NAMALWA (cell line): Measurements from ENCODE around the gene HK2.

Experiments
- DNase-seq: peaks from one replicate; pipeline ENCODE4 v3.0.0-alpha.2; 2015; ENCODE audit warnings: low spot score

Gene HK2

DNA sequence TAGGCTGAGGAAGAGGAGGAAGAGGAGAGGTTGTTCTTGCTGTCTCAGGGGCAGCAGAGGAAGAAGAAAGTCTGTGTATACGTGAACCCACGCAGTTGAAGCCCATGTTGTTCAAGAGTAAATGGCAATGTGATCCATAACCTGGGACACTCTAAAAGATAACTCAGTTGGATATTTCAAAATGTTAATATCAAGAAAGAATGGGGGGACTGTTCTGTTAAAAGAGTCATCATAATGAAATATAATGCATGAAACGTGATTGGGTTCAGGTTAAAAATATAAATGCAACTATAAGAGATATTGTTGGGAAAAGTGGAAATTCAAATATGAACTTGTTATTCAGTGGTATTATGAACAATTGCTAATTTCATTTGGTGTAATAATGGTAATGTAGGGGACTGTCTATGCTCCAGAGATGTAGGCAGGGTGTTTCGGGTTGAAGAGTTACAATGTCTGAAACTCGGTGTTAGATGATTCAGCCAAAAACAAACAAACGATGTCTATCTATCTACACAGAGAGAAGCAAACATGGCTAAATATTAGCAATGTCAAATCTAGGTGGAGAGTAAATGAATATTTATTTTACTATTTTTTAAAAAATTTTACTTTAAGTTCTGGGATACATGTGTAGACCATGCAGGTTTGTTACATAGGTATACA, 103.4 kb downstream of the HK2 start:
- no peak for DNase-seq

GRCh38 chr2:74938264-74938663, 104.3 kb downstream of the HK2 start:
- DNase-seq: no peak

GRCh38 chr2:74939919-74940812, 106.2 kb downstream of the HK2 start:
- no peak for DNase-seq

DNA sequence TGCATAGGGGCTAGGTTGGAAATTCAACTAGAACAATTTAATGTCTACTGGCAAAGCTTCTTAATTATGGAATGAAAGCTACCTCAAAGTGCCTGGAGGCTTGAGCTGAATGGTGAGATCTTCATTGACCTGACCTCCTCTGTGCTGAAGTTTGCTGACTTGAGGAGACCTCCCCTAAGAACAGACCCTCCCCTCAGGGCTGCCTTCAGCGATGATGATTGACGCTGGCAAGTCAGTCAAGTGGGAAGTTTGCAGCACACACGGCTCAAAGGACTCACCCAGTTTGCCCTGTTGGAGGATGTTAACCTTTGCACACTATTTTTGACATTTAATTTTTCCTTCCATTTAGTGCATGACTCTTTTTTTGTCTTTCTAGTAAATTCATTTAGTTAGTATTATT, 107.4 kb downstream of the HK2 start:
- no peak for DNase-seq

DNA sequence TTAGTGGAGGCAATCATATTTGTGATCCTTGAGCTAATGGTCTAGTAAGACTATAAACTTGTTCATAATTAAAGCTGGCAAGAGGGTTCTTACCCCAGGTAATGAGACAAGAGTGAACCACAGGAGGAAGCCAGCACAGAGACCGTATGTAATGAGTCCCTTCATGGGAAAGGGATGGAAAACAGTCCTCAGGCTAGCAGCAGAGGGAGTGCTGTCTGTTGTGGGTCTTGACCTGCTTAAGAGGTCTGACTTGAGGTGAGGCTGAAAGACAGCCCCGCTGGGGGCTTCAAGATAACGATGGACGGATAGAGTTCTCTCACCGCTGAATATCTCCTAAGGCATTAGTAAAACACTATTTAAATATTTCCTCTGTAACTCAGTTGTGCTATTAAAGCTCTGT, 108.3 kb downstream of the HK2 start:
- no peak for DNase-seq
